ENCODE results near the gene SLC6A3. TPM values are rescaled to one million over a fixed set of nuclear protein-coding genes. Genes with fewer than 3 reads are reported as not detected.

SLC6A3 gene
- total RNA-seq, 2 experiments from 2014 or later, result not detected

DNA sequence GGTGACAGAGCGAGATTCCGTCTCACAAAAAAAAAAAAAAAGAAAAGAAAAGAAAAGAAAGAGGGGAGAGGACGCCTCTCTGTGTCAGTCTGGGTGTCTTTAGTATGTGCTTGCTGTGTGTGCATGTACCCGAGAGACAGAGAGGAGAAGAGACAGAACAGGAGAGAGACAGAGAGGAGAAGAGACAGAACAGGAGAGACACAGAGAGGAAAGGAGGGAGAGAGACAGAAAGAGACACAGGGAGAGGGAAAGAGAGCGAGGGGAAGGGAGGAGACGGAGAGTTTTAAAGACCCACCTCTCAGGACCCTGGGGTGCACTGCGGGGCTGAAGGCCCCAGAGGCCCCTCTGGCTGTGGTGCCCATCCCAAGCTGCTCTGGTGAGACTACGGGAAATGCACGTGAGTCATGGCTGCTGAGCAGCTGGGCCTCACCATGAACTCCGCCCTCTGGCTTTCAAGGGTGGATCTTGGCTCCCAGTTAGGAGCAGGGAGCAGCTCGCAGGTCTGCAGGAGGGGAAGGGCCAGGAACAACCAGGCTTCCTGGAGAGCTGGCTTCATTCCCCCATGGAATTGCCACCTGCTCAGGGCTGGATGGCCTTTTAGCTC is 7.9 kb downstream of the SLC6A3 start:
- H4K20me1 ChIP-seq (ENCODE audit: insufficient read depth, low read length), result no peaks in the 10 kb centered on the region
- intact Hi-C loops (cut with micrococcal nuclease; ENCODE audit: unreplicated experiment), result no loop called here
- H3K9me2 ChIP-seq (ENCODE audit: insufficient read depth, low read length), result no peaks in the 10 kb centered on the region
- no peak overlapping the region for H3K4me3 ChIP-seq (ENCODE audit: low read depth, low read length, poor library complexity, severe bottlenecking)
- no peaks in the 10 kb centered on the region for H3K9me3 ChIP-seq (ENCODE audit: low read length)
- no peaks in the 10 kb centered on the region for H3K4me1 ChIP-seq (ENCODE audit: insufficient read depth, low read length, poor library complexity, severe bottlenecking)
- H3K79me2 ChIP-seq (ENCODE audit: insufficient read depth, low read depth, low read length), result no peaks in the 10 kb centered on the region
- no peaks in the 10 kb centered on the region for H3K36me3 ChIP-seq (ENCODE audit: insufficient read depth, low read length)
- H3K4me2 ChIP-seq (ENCODE audit: low read length), result no peak overlapping the region
- ChIA-PET CTCF (ENCODE audit: unreplicated experiment) (no interaction called here), POLR2A (no interaction called here)
- H3K27ac ChIP-seq (ENCODE audit: low read depth, low read length, poor library complexity, severe bottlenecking), result no peak overlapping the region
- no peak for DNase-seq (ENCODE audit: low spot score)
- TF ChIP-seq, protein P1, sequence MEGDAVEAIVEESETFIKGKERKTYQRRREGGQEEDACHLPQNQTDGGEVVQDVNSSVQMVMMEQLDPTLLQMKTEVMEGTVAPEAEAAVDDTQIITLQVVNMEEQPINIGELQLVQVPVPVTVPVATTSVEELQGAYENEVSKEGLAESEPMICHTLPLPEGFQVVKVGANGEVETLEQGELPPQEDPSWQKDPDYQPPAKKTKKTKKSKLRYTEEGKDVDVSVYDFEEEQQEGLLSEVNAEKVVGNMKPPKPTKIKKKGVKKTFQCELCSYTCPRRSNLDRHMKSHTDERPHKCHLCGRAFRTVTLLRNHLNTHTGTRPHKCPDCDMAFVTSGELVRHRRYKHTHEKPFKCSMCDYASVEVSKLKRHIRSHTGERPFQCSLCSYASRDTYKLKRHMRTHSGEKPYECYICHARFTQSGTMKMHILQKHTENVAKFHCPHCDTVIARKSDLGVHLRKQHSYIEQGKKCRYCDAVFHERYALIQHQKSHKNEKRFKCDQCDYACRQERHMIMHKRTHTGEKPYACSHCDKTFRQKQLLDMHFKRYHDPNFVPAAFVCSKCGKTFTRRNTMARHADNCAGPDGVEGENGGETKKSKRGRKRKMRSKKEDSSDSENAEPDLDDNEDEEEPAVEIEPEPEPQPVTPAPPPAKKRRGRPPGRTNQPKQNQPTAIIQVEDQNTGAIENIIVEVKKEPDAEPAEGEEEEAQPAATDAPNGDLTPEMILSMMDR (conservative IDR thresholded peaks at IDR 0.05; ENCODE audit: low read length), result no peak
- no peak for TF ChIP-seq EZH2phosphoT487 (IDR thresholded peaks at IDR 0.05; ENCODE audit: borderline replicate concordance, low read depth, low read length)
- BruUV-seq (replicated peaks), result no TSS peak
- no peak overlapping the region for H2AFZ ChIP-seq (ENCODE audit: low read length)

DNA sequence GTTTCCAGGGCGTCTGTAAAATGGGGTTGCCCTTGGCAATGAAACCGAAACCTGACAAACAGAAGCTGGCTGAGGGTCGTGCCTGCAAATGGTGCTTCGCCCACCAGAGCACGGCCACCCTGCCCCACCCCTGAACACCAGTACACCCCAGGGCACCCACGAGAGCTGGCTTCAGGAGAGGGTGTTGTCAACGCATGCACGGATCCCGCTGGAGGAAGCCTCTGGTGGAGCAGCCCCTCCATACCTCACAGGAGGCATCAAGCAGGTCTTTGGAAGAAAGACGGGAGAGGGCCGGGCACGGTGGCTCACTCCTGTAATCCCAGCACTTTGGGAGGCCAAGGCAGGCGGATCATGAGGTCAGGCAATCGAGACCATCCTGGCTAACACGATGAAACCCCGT is 8.6 kb downstream of the SLC6A3 start:
- TF ChIP-seq EZH2phosphoT487 (IDR thresholded peaks at IDR 0.05; ENCODE audit: borderline replicate concordance, low read depth, low read length), result no peak
- TF ChIP-seq, protein P1 (conservative IDR thresholded peaks at IDR 0.05; ENCODE audit: low read length), result no peak
- no peaks in the 10 kb centered on the region for H3K9me2 ChIP-seq (ENCODE audit: insufficient read depth, low read length)
- no peak for DNase-seq (ENCODE audit: low spot score)
- no peaks in the 10 kb centered on the region for H3K36me3 ChIP-seq (ENCODE audit: insufficient read depth, low read length)
- no peak overlapping the region for H3K4me3 ChIP-seq (ENCODE audit: low read depth, low read length, poor library complexity, severe bottlenecking)
- H3K4me1 ChIP-seq (ENCODE audit: insufficient read depth, low read length, poor library complexity, severe bottlenecking), result no peaks in the 10 kb centered on the region
- H3K27ac ChIP-seq (ENCODE audit: low read depth, low read length, poor library complexity, severe bottlenecking), result no peak overlapping the region
- no peaks in the 10 kb centered on the region for H3K79me2 ChIP-seq (ENCODE audit: insufficient read depth, low read depth, low read length)
- intact Hi-C loops (cut with micrococcal nuclease; ENCODE audit: unreplicated experiment), result no loop called here
- CTCF ChIA-PET (ENCODE audit: unreplicated experiment), result no interaction called here
- no peak overlapping the region for H2AFZ ChIP-seq (ENCODE audit: low read length)
- H4K20me1 ChIP-seq (ENCODE audit: insufficient read depth, low read length), result no peaks in the 10 kb centered on the region
- no peak overlapping the region for H3K4me2 ChIP-seq (ENCODE audit: low read length)
- no peaks in the 10 kb centered on the region for H3K9me3 ChIP-seq (ENCODE audit: low read length)
- BruUV-seq (replicated peaks), result no TSS peak
- POLR2A ChIA-PET, result no interaction called here

DNA sequence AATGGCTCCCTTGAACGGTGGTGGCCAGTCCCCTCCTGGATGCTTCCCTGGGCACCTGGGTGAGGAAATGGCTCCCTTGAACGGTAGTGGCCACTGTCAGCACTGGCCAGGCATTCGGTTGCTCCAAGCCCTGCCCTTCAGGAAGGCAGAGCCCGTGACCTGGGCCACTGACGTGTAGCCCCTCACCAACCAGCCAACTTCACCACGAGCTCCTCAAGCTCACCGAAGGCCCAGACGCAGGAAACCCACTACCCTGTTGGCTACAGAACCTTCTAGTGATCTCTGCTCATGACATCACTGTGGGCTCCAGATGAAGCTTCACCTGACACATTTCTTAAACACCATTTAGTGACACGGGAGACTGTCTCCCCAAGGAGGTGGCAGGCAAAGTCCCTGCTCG is 9.2 kb downstream of the SLC6A3 start:
- Histone ChIP-seq H3K36me3 (ENCODE audit: insufficient read depth, low read length) (no peaks in the 10 kb centered on the region), H3K4me3 (ENCODE audit: low read depth, low read length, poor library complexity, severe bottlenecking) (no peak overlapping the region), H3K9me3 (ENCODE audit: low read length) (no peaks in the 10 kb centered on the region), H3K4me1 (ENCODE audit: insufficient read depth, low read length, poor library complexity, severe bottlenecking) (no peaks in the 10 kb centered on the region), H3K4me2 (ENCODE audit: low read length) (no peak overlapping the region), H4K20me1 (ENCODE audit: insufficient read depth, low read length) (no peaks in the 10 kb centered on the region), H3K9me2 (ENCODE audit: insufficient read depth, low read length) (no peaks in the 10 kb centered on the region), H3K27ac (ENCODE audit: low read depth, low read length, poor library complexity, severe bottlenecking) (no peak overlapping the region), H2AFZ (ENCODE audit: low read length) (no peak overlapping the region), H3K79me2 (ENCODE audit: insufficient read depth, low read depth, low read length) (no peaks in the 10 kb centered on the region)
- DNase-seq (ENCODE audit: low spot score), result no peak
- TF ChIP-seq EZH2phosphoT487 (IDR thresholded peaks at IDR 0.05; ENCODE audit: borderline replicate concordance, low read depth, low read length), result no peak
- TF ChIP-seq, protein P1 (conservative IDR thresholded peaks at IDR 0.05; ENCODE audit: low read length), result no peak
- ChIA-PET CTCF (ENCODE audit: unreplicated experiment) (no interaction called here), POLR2A (no interaction called here)
- BruUV-seq (replicated peaks), result no TSS peak
- intact Hi-C loops (cut with micrococcal nuclease; ENCODE audit: unreplicated experiment), result no loop called here

All from OCI-LY7 (cell line).